OCI-LY1 (cell line): ENCODE data around the gene NEMF.

Source experiments
- CTCF ChIP-seq: fragments of 200-600 bp; sonication (generic), shearing (Covaris generic); IDR thresholded peaks from 2 replicates; pipeline ENCODE4 v1.5.1; 2017; ENCODE audit warnings: mild to moderate bottlenecking, antibody characterized with exemption, low read length, moderate library complexity, mixed read lengths
- EZH2 ChIP-seq: fragments of 200-600 bp; sonication (generic), shearing (Covaris generic); IDR thresholded peaks from 2 replicates; pipeline ENCODE4 v1.8.0; 2017; ENCODE audit warnings: borderline replicate concordance, mixed run types, mild to moderate bottlenecking, antibody characterized with exemption, low read length, moderate library complexity, mixed read lengths

GRCh38 chr14:49881350-49882001 lies 28.9 kb upstream of the NEMF start:
- no peak for TF ChIP-seq CTCF
- no peak for TF ChIP-seq EZH2
